DOHH2 (cell line): Measurements from ENCODE around the gene NUMB.

ENCODE experiments used
- CTCF ChIP-seq: fragments of 200-600 bp; sonication (generic); IDR thresholded peaks from one replicate; pipeline ENCODE4 v1.5.1; 2014; ENCODE audit warnings: antibody characterized with exemption, mild to moderate bottlenecking, low read depth, low read length; ENCODE audit not compliant: poor library complexity, severe bottlenecking
- EZH2phosphoT487 ChIP-seq: fragments of 200-600 bp; sonication (generic); IDR thresholded peaks from 2 replicates; pipeline ENCODE4 v1.6.1; 2017; ENCODE audit warnings: borderline replicate concordance, mild to moderate bottlenecking, antibody characterized with exemption, low read length, moderate library complexity, mixed read lengths

DNA sequence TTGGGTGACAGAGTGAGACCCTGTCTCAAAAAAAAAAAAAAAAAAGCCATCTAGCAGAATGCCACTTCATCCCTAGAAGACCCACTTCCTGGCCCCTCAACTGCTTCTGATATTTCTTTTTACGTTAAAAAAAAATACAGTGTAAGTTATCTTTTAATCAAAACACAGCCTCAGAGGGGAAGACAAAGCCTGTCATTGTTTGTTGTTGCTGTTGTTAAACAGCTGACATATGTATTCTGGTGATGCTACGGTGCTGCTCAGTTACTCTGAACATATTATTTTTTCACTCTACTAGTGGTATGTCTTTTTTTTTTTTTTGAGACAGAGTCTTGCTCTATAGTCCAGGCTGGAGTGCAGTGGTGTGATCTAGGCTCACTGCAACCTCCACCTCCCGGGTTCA lies 145.7 kb downstream of the NUMB start:
- TF ChIP-seq CTCF (no peak), EZH2phosphoT487 (no peak)
